ENCODE results near the gene RAPGEF3.

The RAPGEF3 gene

DNA sequence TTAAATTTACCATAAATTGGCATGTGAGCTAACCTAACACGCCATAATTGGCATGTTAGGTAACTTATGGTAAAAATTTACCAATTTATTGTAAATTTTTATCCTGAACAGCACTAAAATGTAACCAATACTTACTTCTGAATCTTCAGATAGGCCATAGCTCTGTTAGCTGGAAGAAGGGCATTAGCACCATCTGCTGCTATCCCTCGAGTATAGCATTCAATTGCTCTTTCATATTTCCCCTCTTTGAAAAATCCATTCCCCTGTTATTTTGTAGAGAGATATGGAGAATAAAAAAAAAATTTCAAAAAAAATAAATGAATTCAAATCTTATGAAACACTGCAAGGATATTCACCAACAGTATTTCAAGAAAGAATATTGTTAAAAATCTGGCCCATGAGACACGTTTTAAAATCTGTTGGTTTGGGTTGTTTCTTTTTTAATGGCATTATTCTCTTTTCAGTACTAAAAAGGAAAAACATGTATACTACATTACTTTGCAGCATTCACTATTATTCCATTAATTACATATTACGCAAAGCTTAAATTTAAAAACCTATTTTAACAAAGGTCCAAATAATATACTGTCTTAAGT lies 71.9 kb downstream of the RAPGEF3 start:
- TF ChIP-seq, protein P1, sequence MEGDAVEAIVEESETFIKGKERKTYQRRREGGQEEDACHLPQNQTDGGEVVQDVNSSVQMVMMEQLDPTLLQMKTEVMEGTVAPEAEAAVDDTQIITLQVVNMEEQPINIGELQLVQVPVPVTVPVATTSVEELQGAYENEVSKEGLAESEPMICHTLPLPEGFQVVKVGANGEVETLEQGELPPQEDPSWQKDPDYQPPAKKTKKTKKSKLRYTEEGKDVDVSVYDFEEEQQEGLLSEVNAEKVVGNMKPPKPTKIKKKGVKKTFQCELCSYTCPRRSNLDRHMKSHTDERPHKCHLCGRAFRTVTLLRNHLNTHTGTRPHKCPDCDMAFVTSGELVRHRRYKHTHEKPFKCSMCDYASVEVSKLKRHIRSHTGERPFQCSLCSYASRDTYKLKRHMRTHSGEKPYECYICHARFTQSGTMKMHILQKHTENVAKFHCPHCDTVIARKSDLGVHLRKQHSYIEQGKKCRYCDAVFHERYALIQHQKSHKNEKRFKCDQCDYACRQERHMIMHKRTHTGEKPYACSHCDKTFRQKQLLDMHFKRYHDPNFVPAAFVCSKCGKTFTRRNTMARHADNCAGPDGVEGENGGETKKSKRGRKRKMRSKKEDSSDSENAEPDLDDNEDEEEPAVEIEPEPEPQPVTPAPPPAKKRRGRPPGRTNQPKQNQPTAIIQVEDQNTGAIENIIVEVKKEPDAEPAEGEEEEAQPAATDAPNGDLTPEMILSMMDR (conservative IDR thresholded peaks at IDR 0.05; ENCODE audit: low read length): peak; percentile 91
- H3K4me3 ChIP-seq (ENCODE audit: low read length): no peak overlapping the region
- peak; percentile 66 for DNase-seq (ENCODE audit: low read depth)
